ENCODE data around the gene ADGRL3. TPM values are rescaled to one million over a fixed set of nuclear protein-coding genes. Genes with fewer than 3 reads are reported as not detected.

The ADGRL3 gene
- total RNA-seq, 1 donor from 2014 or later = 93.6 TPM

GRCh38 chr4:61517144-61517543 is 317.0 kb downstream of the ADGRL3 start:
- Histone ChIP-seq H3K36me3 (no peaks in the 10 kb centered on the region), H4K20me1 (ENCODE audit: low read depth) (peaks cover 9% of the 10 kb centered on the region), H3K9me3 (ENCODE audit: low read depth) (no peaks in the 10 kb centered on the region), H3K4me3 (no peak overlapping the region), H3K9ac (no peak overlapping the region), H3K79me2 (ENCODE audit: low read depth) (peaks cover 12% of the 10 kb centered on the region), H3K4me1 (peaks cover 53% of the 10 kb centered on the region), H3K4me2 (peak overlapping the region; percentile 64), H3K27ac (no peak overlapping the region), H3K27me3 (no peaks in the 10 kb centered on the region), H2AFZ (replicated peaks) (no peak overlapping the region), H3F3A (ENCODE audit: low read depth) (peaks cover 4% of the 10 kb centered on the region)
- Mint-ChIP-seq H3K9me3 (peaks cover 2% of the 10 kb centered on the region), H3K27ac (no peak overlapping the region), H3K27me3 (ENCODE audit: insufficient read depth, low read depth) (no peaks in the 10 kb centered on the region), H3K4me1 (peaks cover 7% of the 10 kb centered on the region), H3K4me3 (no peak overlapping the region), H3K36me3 (peaks cover 26% of the 10 kb centered on the region)
- peak; percentile 70 for DNase-seq (ENCODE audit: low spot score)
- no peak for TF ChIP-seq EZH2 (IDR thresholded peaks at IDR 0.05)
- TF ChIP-seq, protein P1, sequence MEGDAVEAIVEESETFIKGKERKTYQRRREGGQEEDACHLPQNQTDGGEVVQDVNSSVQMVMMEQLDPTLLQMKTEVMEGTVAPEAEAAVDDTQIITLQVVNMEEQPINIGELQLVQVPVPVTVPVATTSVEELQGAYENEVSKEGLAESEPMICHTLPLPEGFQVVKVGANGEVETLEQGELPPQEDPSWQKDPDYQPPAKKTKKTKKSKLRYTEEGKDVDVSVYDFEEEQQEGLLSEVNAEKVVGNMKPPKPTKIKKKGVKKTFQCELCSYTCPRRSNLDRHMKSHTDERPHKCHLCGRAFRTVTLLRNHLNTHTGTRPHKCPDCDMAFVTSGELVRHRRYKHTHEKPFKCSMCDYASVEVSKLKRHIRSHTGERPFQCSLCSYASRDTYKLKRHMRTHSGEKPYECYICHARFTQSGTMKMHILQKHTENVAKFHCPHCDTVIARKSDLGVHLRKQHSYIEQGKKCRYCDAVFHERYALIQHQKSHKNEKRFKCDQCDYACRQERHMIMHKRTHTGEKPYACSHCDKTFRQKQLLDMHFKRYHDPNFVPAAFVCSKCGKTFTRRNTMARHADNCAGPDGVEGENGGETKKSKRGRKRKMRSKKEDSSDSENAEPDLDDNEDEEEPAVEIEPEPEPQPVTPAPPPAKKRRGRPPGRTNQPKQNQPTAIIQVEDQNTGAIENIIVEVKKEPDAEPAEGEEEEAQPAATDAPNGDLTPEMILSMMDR (IDR thresholded peaks at IDR 0.05) = peak; percentile 48

DNA sequence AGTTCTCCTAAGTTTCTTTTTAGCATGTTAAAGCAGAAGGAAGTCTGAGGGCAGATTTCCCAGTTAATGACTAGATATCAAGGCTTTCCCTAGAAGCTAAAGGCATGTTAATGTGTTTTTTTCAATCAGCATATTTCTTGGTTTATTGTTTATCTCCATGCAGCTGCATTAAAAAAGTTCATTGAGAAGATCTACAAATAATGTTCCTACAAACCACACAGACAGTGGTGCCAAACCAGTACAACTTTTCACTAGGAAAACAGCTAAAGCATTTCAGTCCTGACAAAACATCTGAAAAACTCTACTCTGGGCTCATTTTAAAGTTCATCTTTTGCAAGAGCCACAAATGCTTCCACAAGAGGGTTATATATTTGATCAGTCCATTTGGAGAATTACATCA is 320.0 kb downstream of the ADGRL3 start:
- Histone ChIP-seq H4K20me1 (ENCODE audit: low read depth) (peaks cover 9% of the 10 kb centered on the region), H2AFZ (replicated peaks) (no peak overlapping the region), H3F3A (ENCODE audit: low read depth) (peaks cover 4% of the 10 kb centered on the region), H3K27ac (no peak overlapping the region), H3K4me2 (no peak overlapping the region), H3K4me1 (peaks cover 44% of the 10 kb centered on the region), H3K36me3 (no peaks in the 10 kb centered on the region), H3K27me3 (no peaks in the 10 kb centered on the region), H3K9ac (no peak overlapping the region), H3K4me3 (no peak overlapping the region), H3K9me3 (ENCODE audit: low read depth) (no peaks in the 10 kb centered on the region), H3K79me2 (ENCODE audit: low read depth) (peaks cover 2% of the 10 kb centered on the region)
- no peak for DNase-seq (ENCODE audit: low spot score)
- Mint-ChIP-seq H3K4me1 (peaks cover 4% of the 10 kb centered on the region), H3K4me3 (no peak overlapping the region), H3K27ac (no peak overlapping the region), H3K9me3 (no peaks in the 10 kb centered on the region), H3K27me3 (ENCODE audit: insufficient read depth, low read depth) (no peaks in the 10 kb centered on the region), H3K36me3 (peaks cover 28% of the 10 kb centered on the region)
- TF ChIP-seq, protein P1 (IDR thresholded peaks at IDR 0.05) = no peak
- TF ChIP-seq EZH2 (IDR thresholded peaks at IDR 0.05) (no peak), EZH2phosphoT487 (IDR thresholded peaks at IDR 0.05) (no peak)

- H3K4me3 Mint-ChIP-seq = no peak overlapping the region
- Histone ChIP-seq H3K79me2 (ENCODE audit: low read depth) (peaks cover 2% of the 10 kb centered on the region), H3K4me3 (no peak overlapping the region), H3K4me1 (peaks cover 44% of the 10 kb centered on the region), H3K27me3 (no peaks in the 10 kb centered on the region), H3K4me2 (no peak overlapping the region), H3K9ac (no peak overlapping the region), H3K9me3 (ENCODE audit: low read depth) (no peaks in the 10 kb centered on the region), H3K36me3 (no peaks in the 10 kb centered on the region), H3K27ac (no peak overlapping the region), H2AFZ (replicated peaks) (no peak overlapping the region), H3F3A (ENCODE audit: low read depth) (peaks cover 4% of the 10 kb centered on the region), H4K20me1 (ENCODE audit: low read depth) (peaks cover 9% of the 10 kb centered on the region)
- H3K4me1 Mint-ChIP-seq = peaks cover 4% of the 10 kb centered on the region
- no peaks in the 10 kb centered on the region for H3K27me3 Mint-ChIP-seq (ENCODE audit: insufficient read depth, low read depth)
- TF ChIP-seq EZH2 (IDR thresholded peaks at IDR 0.05) (no peak), EZH2phosphoT487 (IDR thresholded peaks at IDR 0.05) (no peak)
- TF ChIP-seq, protein P1 (IDR thresholded peaks at IDR 0.05) = no peak
- H3K27ac Mint-ChIP-seq = no peak overlapping the region
- H3K9me3 Mint-ChIP-seq = no peaks in the 10 kb centered on the region
- DNase-seq (ENCODE audit: low spot score) = no peak
- H3K36me3 Mint-ChIP-seq = peaks cover 28% of the 10 kb centered on the region
These were observed 320.6 kb downstream of the ADGRL3 start for GRCh38 chr4:61520681-61521160.

Data from neural progenitor cell (in vitro differentiated cells).